Erythroblast (primary cell): ENCODE data around the gene FRAS1.

Experiments used
- GATA1 ChIP-seq: IDR thresholded peaks from 2 replicates; pipeline ENCODE4 v1.6.1; 2011; ENCODE audit warnings: low read depth, mild to moderate bottlenecking, control low read depth, low read length, moderate library complexity
- POLR2A ChIP-seq: IDR thresholded peaks from 2 replicates; pipeline ENCODE4 v1.6.1; 2011; ENCODE audit warnings: mild to moderate bottlenecking, low read length

DNA sequence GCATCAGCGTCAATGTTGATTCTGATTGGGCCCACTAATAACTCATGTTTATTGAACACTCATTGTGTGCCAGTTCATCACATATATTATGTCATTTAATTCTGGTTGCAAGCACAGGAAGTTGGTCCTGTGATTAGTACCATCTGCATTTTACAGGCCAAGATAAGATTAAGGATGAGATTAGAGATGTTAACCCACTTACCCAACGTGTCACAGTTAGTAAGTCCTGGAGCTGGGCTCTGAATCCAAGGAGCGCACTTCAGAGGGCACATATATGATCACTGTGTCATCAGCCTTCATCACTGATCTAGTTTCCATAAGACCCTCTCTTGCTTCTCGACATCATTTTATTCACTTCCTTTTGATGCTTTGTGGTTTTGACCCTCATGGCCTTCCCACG lies 289.1 kb downstream of the FRAS1 start:
- TF ChIP-seq POLR2A: no peak
- no peak for TF ChIP-seq GATA1
